Measurements from ENCODE around the gene SETX.

The SETX gene

GRCh38 chr9:132239518-132239917, 115.3 kb downstream of the SETX start:
- no peak for DNase-seq

GRCh38 chr9:132238992-132239391, 115.8 kb downstream of the SETX start:
- no peak for DNase-seq

GRCh38 chr9:132238026-132238972, 116.5 kb downstream of the SETX start:
- no peak for DNase-seq

GRCh38 chr9:132237481-132237880, 117.3 kb downstream of the SETX start:
- DNase-seq, result no peak

GRCh38 chr9:132236662-132237311, 118.0 kb downstream of the SETX start:
- DNase-seq, result no peak

GRCh38 chr9:132235894-132236661, 118.7 kb downstream of the SETX start:
- DNase-seq, result peak; percentile 81

GRCh38 chr9:132235125-132235524, 119.7 kb downstream of the SETX start:
- no peak for DNase-seq

- DNase-seq, result no peak
Measured at GRCh38 chr9:132234535-132234934, 120.3 kb downstream of the SETX start.

GRCh38 chr9:132233138-132233537, 121.6 kb downstream of the SETX start:
- no peak for DNase-seq

- DNase-seq, result no peak
Measured at GRCh38 chr9:132232522-132232921, 122.3 kb downstream of the SETX start.

GRCh38 chr9:132231019-132231701, 123.6 kb downstream of the SETX start:
- DNase-seq, result no peak

- DNase-seq, result no peak
Measured at GRCh38 chr9:132230605-132231004, 124.2 kb downstream of the SETX start.

- DNase-seq, result no peak
Measured at GRCh38 chr9:132228062-132228461, 126.7 kb downstream of the SETX start.

- no peak for DNase-seq
Measured at GRCh38 chr9:132226571-132227430, 128.0 kb downstream of the SETX start.

GRCh38 chr9:132224645-132225044, 130.1 kb downstream of the SETX start:
- DNase-seq, result no peak

- DNase-seq, result no peak
Measured at GRCh38 chr9:132221941-132222340, 132.8 kb downstream of the SETX start.

GRCh38 chr9:132218208-132218607, 136.6 kb downstream of the SETX start:
- no peak for DNase-seq

GRCh38 chr9:132216861-132217619, 137.7 kb downstream of the SETX start:
- DNase-seq, result peak; percentile 13

GRCh38 chr9:132214027-132214622, 140.7 kb downstream of the SETX start:
- no peak for DNase-seq

- no peak for DNase-seq
Measured at GRCh38 chr9:132211570-132211969, 143.2 kb downstream of the SETX start.

Measured in KG1 (cell line).